ENCODE results near the gene TDRD7.

DNA sequence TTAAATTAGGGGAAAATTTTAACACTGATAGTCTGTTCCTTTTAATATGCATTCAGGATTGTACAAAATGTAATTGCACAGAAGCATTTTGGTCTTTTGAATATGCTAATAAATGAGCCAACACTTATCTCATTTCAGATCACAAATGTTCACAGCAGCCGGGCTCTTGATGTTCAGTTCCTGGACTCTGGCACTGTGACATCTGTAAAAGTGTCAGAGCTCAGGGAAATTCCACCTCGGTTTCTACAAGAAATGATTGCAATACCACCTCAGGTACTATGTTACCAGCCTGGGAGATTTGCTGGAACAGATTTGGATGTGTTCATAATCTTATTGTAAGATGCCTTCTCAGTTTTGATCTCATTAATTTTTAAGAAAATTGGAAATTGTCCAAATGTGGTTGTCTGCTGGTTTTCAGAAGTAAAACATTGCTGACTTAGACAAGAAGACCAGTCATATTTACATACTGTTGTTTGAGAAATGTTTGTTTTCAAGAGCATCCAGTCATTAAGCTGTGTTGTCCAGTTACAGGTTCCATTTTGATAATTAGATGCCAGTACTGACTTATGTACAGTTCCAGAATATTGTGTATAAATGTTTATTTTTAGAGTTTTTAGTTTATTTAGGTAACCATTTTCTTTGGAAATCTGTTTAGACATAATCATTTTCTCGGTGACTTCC, 66.5 kb downstream of the TDRD7 start:
- TF ChIP-seq CTCF (conservative IDR thresholded peaks at IDR 0.05), result no peak
- TF ChIP-seq ZFX (IDR thresholded peaks at IDR 0.05), result no peak

All from C4-2B (cell line).